ENCODE results near the gene ENO3.

DNA sequence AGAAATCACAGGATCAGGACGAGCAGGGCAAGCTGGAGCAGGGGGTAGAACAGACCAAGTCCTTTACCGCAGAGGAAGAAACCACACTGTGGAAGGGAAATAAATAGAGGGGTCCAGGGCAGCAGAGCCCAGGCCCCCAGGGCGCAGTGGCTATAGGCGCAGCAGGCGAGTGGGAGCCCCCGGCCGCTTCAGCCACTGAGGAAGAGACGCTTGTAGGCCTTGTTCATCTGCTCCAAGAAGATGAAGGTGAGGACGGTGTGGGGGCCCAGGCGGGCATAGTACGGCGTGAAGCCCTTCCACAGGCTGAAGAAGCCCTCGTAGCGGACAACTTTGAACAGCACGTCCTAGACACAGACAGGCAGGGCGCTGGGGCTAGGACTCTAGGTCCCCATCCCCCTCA is 13.4 kb upstream of the ENO3 start:
- TF ChIP-seq, protein P1, sequence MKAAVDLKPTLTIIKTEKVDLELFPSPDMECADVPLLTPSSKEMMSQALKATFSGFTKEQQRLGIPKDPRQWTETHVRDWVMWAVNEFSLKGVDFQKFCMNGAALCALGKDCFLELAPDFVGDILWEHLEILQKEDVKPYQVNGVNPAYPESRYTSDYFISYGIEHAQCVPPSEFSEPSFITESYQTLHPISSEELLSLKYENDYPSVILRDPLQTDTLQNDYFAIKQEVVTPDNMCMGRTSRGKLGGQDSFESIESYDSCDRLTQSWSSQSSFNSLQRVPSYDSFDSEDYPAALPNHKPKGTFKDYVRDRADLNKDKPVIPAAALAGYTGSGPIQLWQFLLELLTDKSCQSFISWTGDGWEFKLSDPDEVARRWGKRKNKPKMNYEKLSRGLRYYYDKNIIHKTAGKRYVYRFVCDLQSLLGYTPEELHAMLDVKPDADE (IDR thresholded peaks at IDR 0.05): no peak
- TF ChIP-seq POLR2AphosphoS5 (IDR thresholded peaks at IDR 0.05; ENCODE audit: low read depth): no peak
- TF ChIP-seq, protein P2, sequence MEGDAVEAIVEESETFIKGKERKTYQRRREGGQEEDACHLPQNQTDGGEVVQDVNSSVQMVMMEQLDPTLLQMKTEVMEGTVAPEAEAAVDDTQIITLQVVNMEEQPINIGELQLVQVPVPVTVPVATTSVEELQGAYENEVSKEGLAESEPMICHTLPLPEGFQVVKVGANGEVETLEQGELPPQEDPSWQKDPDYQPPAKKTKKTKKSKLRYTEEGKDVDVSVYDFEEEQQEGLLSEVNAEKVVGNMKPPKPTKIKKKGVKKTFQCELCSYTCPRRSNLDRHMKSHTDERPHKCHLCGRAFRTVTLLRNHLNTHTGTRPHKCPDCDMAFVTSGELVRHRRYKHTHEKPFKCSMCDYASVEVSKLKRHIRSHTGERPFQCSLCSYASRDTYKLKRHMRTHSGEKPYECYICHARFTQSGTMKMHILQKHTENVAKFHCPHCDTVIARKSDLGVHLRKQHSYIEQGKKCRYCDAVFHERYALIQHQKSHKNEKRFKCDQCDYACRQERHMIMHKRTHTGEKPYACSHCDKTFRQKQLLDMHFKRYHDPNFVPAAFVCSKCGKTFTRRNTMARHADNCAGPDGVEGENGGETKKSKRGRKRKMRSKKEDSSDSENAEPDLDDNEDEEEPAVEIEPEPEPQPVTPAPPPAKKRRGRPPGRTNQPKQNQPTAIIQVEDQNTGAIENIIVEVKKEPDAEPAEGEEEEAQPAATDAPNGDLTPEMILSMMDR (conservative IDR thresholded peaks at IDR 0.05; ENCODE audit: low read depth in 2 of 2): no peak
- no peak for TF ChIP-seq JUNB (IDR thresholded peaks at IDR 0.05; ENCODE audit: unreplicated experiment)
- TF ChIP-seq EZH2 (IDR thresholded peaks at IDR 0.05; ENCODE audit: low read depth, unreplicated experiment): no peak
- TF ChIP-seq, protein P3, sequence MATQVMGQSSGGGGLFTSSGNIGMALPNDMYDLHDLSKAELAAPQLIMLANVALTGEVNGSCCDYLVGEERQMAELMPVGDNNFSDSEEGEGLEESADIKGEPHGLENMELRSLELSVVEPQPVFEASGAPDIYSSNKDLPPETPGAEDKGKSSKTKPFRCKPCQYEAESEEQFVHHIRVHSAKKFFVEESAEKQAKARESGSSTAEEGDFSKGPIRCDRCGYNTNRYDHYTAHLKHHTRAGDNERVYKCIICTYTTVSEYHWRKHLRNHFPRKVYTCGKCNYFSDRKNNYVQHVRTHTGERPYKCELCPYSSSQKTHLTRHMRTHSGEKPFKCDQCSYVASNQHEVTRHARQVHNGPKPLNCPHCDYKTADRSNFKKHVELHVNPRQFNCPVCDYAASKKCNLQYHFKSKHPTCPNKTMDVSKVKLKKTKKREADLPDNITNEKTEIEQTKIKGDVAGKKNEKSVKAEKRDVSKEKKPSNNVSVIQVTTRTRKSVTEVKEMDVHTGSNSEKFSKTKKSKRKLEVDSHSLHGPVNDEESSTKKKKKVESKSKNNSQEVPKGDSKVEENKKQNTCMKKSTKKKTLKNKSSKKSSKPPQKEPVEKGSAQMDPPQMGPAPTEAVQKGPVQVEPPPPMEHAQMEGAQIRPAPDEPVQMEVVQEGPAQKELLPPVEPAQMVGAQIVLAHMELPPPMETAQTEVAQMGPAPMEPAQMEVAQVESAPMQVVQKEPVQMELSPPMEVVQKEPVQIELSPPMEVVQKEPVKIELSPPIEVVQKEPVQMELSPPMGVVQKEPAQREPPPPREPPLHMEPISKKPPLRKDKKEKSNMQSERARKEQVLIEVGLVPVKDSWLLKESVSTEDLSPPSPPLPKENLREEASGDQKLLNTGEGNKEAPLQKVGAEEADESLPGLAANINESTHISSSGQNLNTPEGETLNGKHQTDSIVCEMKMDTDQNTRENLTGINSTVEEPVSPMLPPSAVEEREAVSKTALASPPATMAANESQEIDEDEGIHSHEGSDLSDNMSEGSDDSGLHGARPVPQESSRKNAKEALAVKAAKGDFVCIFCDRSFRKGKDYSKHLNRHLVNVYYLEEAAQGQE (IDR thresholded peaks at IDR 0.05; ENCODE audit: unreplicated experiment): no peak
- no peak for TF ChIP-seq ZNF331 (CRISPR knock-in tag; IDR thresholded peaks at IDR 0.05; ENCODE audit: low read depth)
- TF ChIP-seq CREB1 (CRISPR knock-in tag; IDR thresholded peaks at IDR 0.05; ENCODE audit: low read depth): no peak
- TF ChIP-seq EZH2phosphoT487 (IDR thresholded peaks at IDR 0.05; ENCODE audit: unreplicated experiment): no peak
- no peak for TF ChIP-seq ZNF114 (CRISPR knock-in tag; IDR thresholded peaks at IDR 0.05)
- TF ChIP-seq NANOG (IDR thresholded peaks at IDR 0.05; ENCODE audit: borderline replicate concordance): no peak
